Activated CD8-positive, alpha-beta memory T cell treated with anti-CD3 and anti-CD28 coated beads for 48 hours (primary cell): ENCODE data around the gene PLXNA2.

Source experiments
- DNase-seq, 3 experiments: peaks; one replicate each; pipeline ENCODE4 v3.0.0-alpha.2; 2020; ENCODE audit warnings: low read depth in 2 of 3, low spot score in 2 of 3

PLXNA2 gene

GRCh38 chr1:208148380-208148779 is 95.8 kb downstream of the PLXNA2 start:
- DNase-seq: no peak

GRCh38 chr1:208146650-208147049 is 97.5 kb downstream of the PLXNA2 start:
- DNase-seq: no peak

- DNase-seq: no peak
These were observed 99.0 kb downstream of the PLXNA2 start for GRCh38 chr1:208145167-208145566.

GRCh38 chr1:208142590-208143382 is 101.4 kb downstream of the PLXNA2 start:
- DNase-seq: no peak

GRCh38 chr1:208141610-208142192 is 102.5 kb downstream of the PLXNA2 start:
- DNase-seq: no peak

GRCh38 chr1:208139434-208140045 is 104.6 kb downstream of the PLXNA2 start:
- DNase-seq: no peak

- DNase-seq: no peak
These were observed 107.0 kb downstream of the PLXNA2 start for GRCh38 chr1:208137193-208137592.

GRCh38 chr1:208136459-208137182 is 107.6 kb downstream of the PLXNA2 start:
- DNase-seq: no peak

GRCh38 chr1:208135354-208135753 is 108.8 kb downstream of the PLXNA2 start:
- no peak for DNase-seq

- DNase-seq: no peak
These were observed 109.7 kb downstream of the PLXNA2 start for GRCh38 chr1:208134491-208134890.

GRCh38 chr1:208133355-208133754 is 110.8 kb downstream of the PLXNA2 start:
- DNase-seq: no peak

GRCh38 chr1:208132287-208132882 is 111.8 kb downstream of the PLXNA2 start:
- peak in 2 of 3 experiments; percentile 23 to 33 for DNase-seq

GRCh38 chr1:208131621-208132286 is 112.4 kb downstream of the PLXNA2 start:
- DNase-seq: no peak

- no peak for DNase-seq
These were observed 114.7 kb downstream of the PLXNA2 start for GRCh38 chr1:208129487-208129886.

- no peak for DNase-seq
These were observed 115.1 kb downstream of the PLXNA2 start for GRCh38 chr1:208129060-208129459.

- no peak for DNase-seq
These were observed 116.2 kb downstream of the PLXNA2 start for GRCh38 chr1:208127792-208128529.

- no peak for DNase-seq
These were observed 116.9 kb downstream of the PLXNA2 start for GRCh38 chr1:208127284-208127683.

GRCh38 chr1:208126108-208126507 is 118.1 kb downstream of the PLXNA2 start:
- DNase-seq: no peak

GRCh38 chr1:208122612-208123358 is 121.4 kb downstream of the PLXNA2 start:
- DNase-seq: no peak
